Peyer's patch (tissue), 4 donors: Measurements from ENCODE around the gene TRIM69. TPM values are rescaled to one million over a fixed set of nuclear protein-coding genes. Genes with fewer than 3 reads are reported as not detected.
"Not testable (repeated sequence)": the region's sequence is repeated elsewhere in the genome, so short reads cannot be mapped to it uniquely, and the experiment has no call there.

Experiments used
- DNase-seq, 3 donors: peaks; one replicate each; pipeline ENCODE4 v3.0.0-alpha.2; 2017 to 2019
- H3K27ac ChIP-seq, 4 donors: fragments of 200-600 bp; sonication (generic); one replicate each; pipeline ENCODE4 v1.5.1; 2016 to 2019
- H3K27me3 ChIP-seq, 2 donors: fragments of 200-600 bp; sonication (generic); one replicate each; pipeline ENCODE4 v1.5.1; 2019
- H3K36me3 ChIP-seq, 3 donors: fragments of 200-600 bp; sonication (generic); one replicate each; pipeline ENCODE4 v1.5.1; 2016 to 2019
- H3K4me1 ChIP-seq, 4 donors: fragments of 200-600 bp; sonication (generic); one replicate each; pipeline ENCODE4 v1.5.1; 2016 to 2019
- H3K4me3 ChIP-seq, 4 donors: fragments of 200-600 bp; sonication (generic); 1 replicate in 3 of 4; 2 replicates in 1 of 4; pipeline ENCODE4 v1.5.1; 2016 to 2019; ENCODE audit warnings: mild to moderate bottlenecking in 1 of 4
- H3K9me3 ChIP-seq, 4 donors: fragments of 200-600 bp; sonication (generic); one replicate each; pipeline ENCODE4 v1.5.1; 2016 to 2019; ENCODE audit warnings: mild to moderate bottlenecking in 1 of 4
- CTCF ChIP-seq, 6 experiments: fragments of 450-650 bp in 4 of 6; fragments of 200-600 bp in 2 of 6; sonication (generic) in 1 of 6; IDR thresholded peaks; one replicate each; pipeline ENCODE4 v1.5.1; 2017 to 2019; ENCODE audit warnings: antibody characterized with exemption in 6 of 6, mild to moderate bottlenecking in 3 of 6, moderate library complexity in 1 of 6
- POLR2A ChIP-seq, 2 donors: fragments of 450-650 bp; IDR thresholded peaks; one replicate each; pipeline ENCODE4 v1.5.1; 2017; ENCODE audit warnings: antibody characterized with exemption in 2 of 2, mild to moderate bottlenecking in 2 of 2, moderate library complexity in 2 of 2
- total RNA-seq, 4 donors: library from RNA; depleted of rRNA; stranded (reverse); fragments of >200 nt; gene quantifications; one replicate each; pipeline ENCODE4 v1.1.0, GENCODE V29; 2016

Gene TRIM69
- 10 to 100 TPM in 2 of 4 donors, 1 to 10 TPM in 2; 6.7 to 11.7 (median 8.9) TPM for total RNA-seq

- TF ChIP-seq CTCF (IDR thresholded peaks at IDR 0.05): no peak
- no peak for TF ChIP-seq POLR2A (IDR thresholded peaks at IDR 0.05)
- Histone ChIP-seq H3K4me3 (no peak within 1 kb of the TSS), H3K36me3 (peaks cover 0 to 9% (median 0%) of the 10 kb centered on the region in 3 donors), H3K9me3 (no peaks in the 10 kb centered on the region), H3K27me3 (no peaks in the 10 kb centered on the region), H3K4me1 (no peaks in the 10 kb centered on the region), H3K27ac (peak within 1 kb of the TSS; percentile 48 to 76 (median 68))
- DNase-seq: no peak
Observed at GRCh38 chr15:44736181-44736765, at the start of gene TRIM69. TSS of gene TRIM69 (plus strand) at chr15:44736528. CDS start at chr15:44736705, 177 bp downstream.

GRCh38 chr15:44689318-44689717 lies 47.0 kb upstream of the TRIM69 start:
- not testable (repeated sequence) for H3K9me3 ChIP-seq, H3K4me1 ChIP-seq, H3K36me3 ChIP-seq, H3K27me3 ChIP-seq, DNase-seq, H3K4me3 ChIP-seq, H3K27ac ChIP-seq

GRCh38 chr15:44690245-44690644 lies 46.1 kb upstream of the TRIM69 start:
- not testable (repeated sequence) for H3K4me3 ChIP-seq, H3K27ac ChIP-seq, H3K4me1 ChIP-seq, H3K9me3 ChIP-seq, H3K36me3 ChIP-seq, DNase-seq, H3K27me3 ChIP-seq

GRCh38 chr15:44692659-44693058 lies 43.7 kb upstream of the TRIM69 start:
- Histone ChIP-seq H3K36me3 (no peaks in the 10 kb centered on the region), H3K4me1 (no peaks in the 10 kb centered on the region), H3K27ac (no peak overlapping the region), H3K27me3 (no peaks in the 10 kb centered on the region), H3K4me3 (no peak overlapping the region), H3K9me3 (no peaks in the 10 kb centered on the region)
- TF ChIP-seq POLR2A (IDR thresholded peaks at IDR 0.05): no peak
- no peak for TF ChIP-seq CTCF (IDR thresholded peaks at IDR 0.05)
- no peak for DNase-seq

GRCh38 chr15:44694416-44694815 lies 41.9 kb upstream of the TRIM69 start:
- no peak overlapping the region for H3K4me3 ChIP-seq
- no peaks in the 10 kb centered on the region for H3K4me1 ChIP-seq
- no peaks in the 10 kb centered on the region for H3K9me3 ChIP-seq
- no peak for DNase-seq
- H3K27ac ChIP-seq: no peak overlapping the region
- no peaks in the 10 kb centered on the region for H3K36me3 ChIP-seq
- no peak for TF ChIP-seq POLR2A (IDR thresholded peaks at IDR 0.05)
- no peak for TF ChIP-seq CTCF (IDR thresholded peaks at IDR 0.05)
- H3K27me3 ChIP-seq: no peaks in the 10 kb centered on the region

- H3K4me1 ChIP-seq: no peaks in the 10 kb centered on the region
- no peaks in the 10 kb centered on the region for H3K27me3 ChIP-seq
- H3K36me3 ChIP-seq: no peaks in the 10 kb centered on the region
- H3K4me3 ChIP-seq: no peak overlapping the region
- no peak for DNase-seq
- H3K27ac ChIP-seq: no peak overlapping the region
- H3K9me3 ChIP-seq: no peaks in the 10 kb centered on the region
- TF ChIP-seq CTCF (IDR thresholded peaks at IDR 0.05): no peak
- TF ChIP-seq POLR2A (IDR thresholded peaks at IDR 0.05): no peak
Observed at GRCh38 chr15:44695294-44695693, 41.0 kb upstream of the TRIM69 start.

GRCh38 chr15:44697014-44697413 lies 39.3 kb upstream of the TRIM69 start:
- TF ChIP-seq CTCF (IDR thresholded peaks at IDR 0.05) (no peak), POLR2A (IDR thresholded peaks at IDR 0.05) (no peak)
- H3K27me3 ChIP-seq: no peaks in the 10 kb centered on the region
- DNase-seq: no peak
- H3K27ac ChIP-seq: no peak overlapping the region
- no peak overlapping the region for H3K4me3 ChIP-seq
- H3K9me3 ChIP-seq: no peaks in the 10 kb centered on the region
- no peaks in the 10 kb centered on the region for H3K4me1 ChIP-seq
- H3K36me3 ChIP-seq: no peaks in the 10 kb centered on the region
